K562 treated with DMSO at 1 percent for 12 hours (cell line): Measurements from ENCODE around the gene METTL17. TPM values are rescaled to one million over a fixed set of nuclear protein-coding genes. Genes with fewer than 3 reads are reported as not detected.

ENCODE experiments used
- total RNA-seq: library from RNA; unstranded; fragments of 300-600 nt; gene quantifications from 2 replicates; pipeline ENCODE4 v1.2.3, GENCODE V29; 2022; ENCODE audit not compliant: insufficient read depth

METTL17 gene
- 48.4 and 84.8 TPM in 2 replicates for total RNA-seq

GRCh38 chr14:20989787-20990600 is at the start of gene METTL17:
Gene METTL17, plus strand, starts transcription at chr14:20989980. Its CDS starts 23 bp downstream, at chr14:20990003.

GRCh38 chr14:20954736-20955537 is 34.8 kb upstream of the METTL17 start, which contains the start of gene RNASE2:
Gene RNASE2, plus strand, starts transcription at chr14:20955487. Its CDS starts 285 bp downstream, at chr14:20955772.

DNA sequence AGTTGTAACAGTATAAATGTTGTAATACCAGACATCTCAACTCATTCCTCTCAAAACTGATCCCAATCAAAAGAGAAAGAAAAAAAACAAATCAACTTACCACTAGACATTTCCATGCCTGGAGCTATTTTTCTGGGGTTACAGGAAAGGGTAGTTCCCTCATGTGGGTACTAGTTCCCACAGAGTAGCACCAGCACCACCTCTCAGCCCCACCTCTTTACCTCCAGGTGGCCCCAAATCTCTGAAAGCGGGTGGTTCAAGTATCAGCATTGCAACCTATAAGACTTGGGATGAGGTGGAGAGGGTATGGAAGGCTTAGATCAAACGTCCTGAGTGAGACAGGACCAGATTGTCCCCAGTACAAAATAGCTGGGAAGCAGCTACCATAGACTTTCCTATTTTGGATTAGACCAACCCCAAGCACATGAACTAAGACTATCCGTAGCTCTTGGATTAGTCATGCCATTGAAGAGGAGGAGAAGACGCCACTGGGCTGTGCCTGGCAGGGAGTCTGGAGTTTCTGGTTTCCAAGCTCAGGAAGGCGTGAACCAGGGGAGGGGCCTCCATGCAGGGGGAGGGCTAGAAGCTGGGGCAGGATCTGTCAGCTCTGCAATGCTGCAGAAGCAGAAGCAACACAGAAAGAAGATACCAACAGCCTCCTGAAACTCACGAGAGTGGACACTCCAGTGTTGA is 9.0 kb downstream of the METTL17 start, which contains the start of gene SLC39A2:
SLC39A2 (plus strand) TSS at position 620 of the 693 bp plus-strand sequence. CDS start 154 bp downstream, outside the sequence.

DNA sequence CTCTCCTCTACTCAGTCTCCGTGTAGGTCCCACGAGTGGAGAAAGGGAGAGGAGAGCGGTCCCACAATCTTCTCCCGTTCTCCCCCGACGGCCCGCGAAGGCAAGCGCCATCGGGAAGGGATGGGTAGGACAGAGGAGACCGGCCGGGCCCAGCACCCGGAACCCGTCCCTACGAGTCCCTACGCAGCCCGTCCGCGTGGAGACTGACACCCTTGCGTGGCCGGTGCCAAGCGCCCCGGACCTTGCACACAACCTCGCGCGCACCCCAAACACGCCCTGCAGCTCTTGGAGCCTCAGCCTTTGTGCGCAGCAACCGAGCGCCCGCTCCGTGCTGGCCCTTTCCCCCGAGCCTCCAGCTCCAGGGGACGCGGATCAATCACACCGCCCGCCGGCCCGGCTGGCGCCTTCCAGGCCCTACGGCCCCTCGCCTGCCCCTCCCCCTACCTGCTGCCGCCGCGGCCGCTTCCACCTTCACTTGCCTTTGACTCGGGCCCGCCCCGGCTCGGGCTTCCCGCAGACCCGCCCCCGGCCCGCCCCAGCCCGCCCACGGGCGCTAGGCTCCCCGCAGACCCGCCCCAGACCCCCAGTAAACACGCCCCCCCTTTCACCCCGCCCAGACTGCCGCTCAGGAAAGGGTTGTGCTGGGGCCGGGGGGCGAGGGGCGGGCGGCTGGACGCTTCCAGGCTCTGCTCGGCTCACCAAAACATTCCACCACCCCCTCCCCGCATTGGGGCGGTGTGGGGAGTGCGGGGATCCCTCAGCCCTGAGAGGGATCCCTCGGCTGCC is 35.0 kb downstream of the METTL17 start, which contains the start of gene NDRG2:
NDRG2 (minus strand) TSS at position 477 of the 786 bp plus-strand sequence. CDS start 1,746 bp downstream, outside the sequence.

GRCh38 chr14:21029917-21030316 is 40.1 kb downstream of the METTL17 start, which contains the start of gene TPPP2:
Gene TPPP2, plus strand, starts transcription at chr14:21030217. Its CDS starts 365 bp downstream, at chr14:21030582.

DNA sequence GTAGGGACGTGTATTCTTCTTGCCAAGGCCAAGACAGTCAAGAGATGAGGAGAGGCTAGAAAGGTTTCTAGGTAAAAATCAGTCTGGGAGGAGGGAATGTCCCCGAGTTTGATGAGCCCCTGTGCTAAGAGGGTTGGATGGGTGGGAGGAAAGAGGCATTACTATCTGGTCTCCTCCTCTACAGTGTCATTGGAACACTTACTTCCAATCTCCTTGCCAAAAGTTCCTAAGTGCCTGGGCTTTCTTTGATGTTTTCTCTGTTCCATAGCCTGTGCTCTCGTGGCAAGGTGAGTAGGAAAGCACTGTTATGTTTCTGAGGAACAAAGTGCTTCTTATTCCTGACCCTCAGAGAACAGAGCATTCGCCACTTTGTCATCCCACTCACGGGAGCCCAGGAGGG is 44.9 kb downstream of the METTL17 start, which contains the start of gene RNASE13:
RNASE13 (minus strand) TSS at position 101 of the 400 bp plus-strand sequence. CDS start 519 bp downstream, outside the sequence.

DNA sequence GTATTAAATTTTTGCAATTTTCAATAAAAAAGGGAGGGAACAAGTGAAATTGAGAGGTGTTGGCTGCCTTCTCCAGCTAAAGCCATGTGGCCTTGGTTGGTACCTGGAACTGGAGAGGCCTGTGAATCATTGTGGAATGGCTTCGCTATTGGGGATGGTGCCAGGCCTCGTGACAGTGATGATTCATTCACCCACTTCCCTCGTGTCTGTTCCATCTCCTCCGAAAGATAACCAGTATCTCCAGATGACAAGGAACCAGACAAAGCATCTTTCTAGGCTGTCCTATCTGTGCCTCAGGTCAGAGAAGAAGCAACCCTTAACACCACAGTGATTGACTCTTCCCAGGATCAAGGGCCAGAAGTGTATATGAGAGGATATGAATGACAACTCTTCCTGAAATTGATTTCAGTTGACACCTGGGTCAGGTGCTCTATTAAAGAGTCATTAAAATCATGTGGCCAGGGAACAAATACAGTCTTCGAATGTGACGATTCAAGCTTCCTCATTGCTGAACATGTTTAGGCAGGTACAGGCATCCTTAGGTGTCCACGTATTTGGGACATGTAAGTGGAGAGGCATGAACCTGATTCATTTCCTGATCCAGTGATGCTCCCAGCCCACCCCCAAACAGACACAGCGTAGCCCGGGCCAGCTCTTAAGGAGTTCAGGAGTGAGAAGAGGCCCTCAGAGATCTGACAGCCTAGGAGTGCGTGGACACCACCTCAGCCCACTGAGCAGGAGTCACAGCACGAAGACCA is 52.1 kb downstream of the METTL17 start, which contains the start of gene RNASE7:
RNASE7 (plus strand) TSS at position 687 of the 758 bp plus-strand sequence. CDS start 631 bp downstream, outside the sequence.

Other genes with a start within 250 kb of the METTL17 start
- not detected in 2 replicates for gene EDDM3A, start 244.1 kb upstream of the METTL17 start, total RNA-seq
- not detected in 2 replicates for gene EDDM3B, start 221.6 kb upstream of the METTL17 start, total RNA-seq
- gene RNASE6, start 208.7 kb upstream of the METTL17 start, total RNA-seq = 0.78 TPM in 1 of 2 replicates, not detected in the other
- 23.3 and 24.0 TPM in 2 replicates for gene RNASE1, start 187.1 kb upstream of the METTL17 start, total RNA-seq
- gene RNASE3, start 98.6 kb upstream of the METTL17 start, total RNA-seq = not detected in 2 replicates
- gene RNASE2, start 34.5 kb upstream of the METTL17 start, total RNA-seq = not detected in 2 replicates
- gene SLC39A2, start 9.3 kb downstream of the METTL17 start, total RNA-seq = 0.53 TPM in 1 of 2 replicates, not detected in the other
- gene NDRG2, start 35.1 kb downstream of the METTL17 start, total RNA-seq = 44.8 and 82.9 TPM in 2 replicates
- gene TPPP2, start 40.2 kb downstream of the METTL17 start, total RNA-seq = not detected in 2 replicates
- not detected in 2 replicates for gene RNASE13, start 44.8 kb downstream of the METTL17 start, total RNA-seq
- not detected in 2 replicates for gene RNASE7, start 52.4 kb downstream of the METTL17 start, total RNA-seq
- not detected in 2 replicates for gene RNASE8, start 67.8 kb downstream of the METTL17 start, total RNA-seq
- gene ARHGEF40, start 80.3 kb downstream of the METTL17 start, total RNA-seq = 5.1 and 8.3 TPM in 2 replicates
- gene ZNF219, start 108.7 kb downstream of the METTL17 start, total RNA-seq = 12.6 and 13.9 TPM in 2 replicates
- not detected in 2 replicates for gene TMEM253, start 111.1 kb downstream of the METTL17 start, total RNA-seq
- not detected in 2 replicates for gene OR5AU1, start 166.1 kb downstream of the METTL17 start, total RNA-seq